ENCODE results near the gene ZNF600.

DNA sequence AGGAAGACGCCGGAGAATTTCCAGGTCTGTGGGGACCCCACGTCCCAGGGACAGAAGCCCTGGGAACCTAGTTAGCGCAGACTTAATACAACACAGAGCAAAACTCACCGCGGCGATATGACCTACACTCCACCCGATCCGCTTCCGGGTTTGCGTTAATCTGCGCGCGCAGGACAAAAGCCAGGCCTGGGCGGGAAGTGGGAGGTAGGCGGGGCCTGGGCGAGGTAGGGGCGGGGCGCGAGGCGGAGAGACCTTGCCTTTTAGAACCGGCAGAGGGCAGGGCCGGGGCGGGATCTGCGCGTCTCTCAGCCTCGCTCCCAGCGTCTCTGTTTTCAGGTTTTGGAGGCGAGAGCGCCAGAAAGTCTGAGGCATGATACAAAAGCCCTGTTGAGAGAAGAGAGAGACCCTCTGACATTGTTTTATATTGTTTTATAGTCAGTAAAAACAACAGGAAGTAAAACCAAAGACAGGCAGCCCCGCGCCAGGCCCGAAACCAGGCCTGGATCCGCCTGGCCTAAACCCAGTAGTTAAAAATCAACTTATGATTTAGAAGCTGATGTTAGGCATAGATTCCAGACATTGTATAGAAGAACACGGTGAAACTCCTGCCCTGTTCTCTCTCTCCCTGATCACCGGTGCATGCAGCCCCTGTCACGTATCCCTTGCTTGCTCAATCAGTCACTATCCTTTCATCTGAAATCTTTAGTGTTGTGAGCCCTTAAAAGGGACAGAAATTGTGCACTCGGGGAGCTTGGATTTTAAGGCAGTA lies 51.5 kb downstream of the ZNF600 start, which contains the start of gene ZNF611:
- TF ChIP-seq, protein P1, sequence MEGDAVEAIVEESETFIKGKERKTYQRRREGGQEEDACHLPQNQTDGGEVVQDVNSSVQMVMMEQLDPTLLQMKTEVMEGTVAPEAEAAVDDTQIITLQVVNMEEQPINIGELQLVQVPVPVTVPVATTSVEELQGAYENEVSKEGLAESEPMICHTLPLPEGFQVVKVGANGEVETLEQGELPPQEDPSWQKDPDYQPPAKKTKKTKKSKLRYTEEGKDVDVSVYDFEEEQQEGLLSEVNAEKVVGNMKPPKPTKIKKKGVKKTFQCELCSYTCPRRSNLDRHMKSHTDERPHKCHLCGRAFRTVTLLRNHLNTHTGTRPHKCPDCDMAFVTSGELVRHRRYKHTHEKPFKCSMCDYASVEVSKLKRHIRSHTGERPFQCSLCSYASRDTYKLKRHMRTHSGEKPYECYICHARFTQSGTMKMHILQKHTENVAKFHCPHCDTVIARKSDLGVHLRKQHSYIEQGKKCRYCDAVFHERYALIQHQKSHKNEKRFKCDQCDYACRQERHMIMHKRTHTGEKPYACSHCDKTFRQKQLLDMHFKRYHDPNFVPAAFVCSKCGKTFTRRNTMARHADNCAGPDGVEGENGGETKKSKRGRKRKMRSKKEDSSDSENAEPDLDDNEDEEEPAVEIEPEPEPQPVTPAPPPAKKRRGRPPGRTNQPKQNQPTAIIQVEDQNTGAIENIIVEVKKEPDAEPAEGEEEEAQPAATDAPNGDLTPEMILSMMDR (IDR thresholded peaks at IDR 0.05) = peak; percentile 52 to 70 (median 67)
- TF ChIP-seq POLR2AphosphoS5 (IDR thresholded peaks at IDR 0.05) = peak; percentile 93 to 96

Measured in esophagus muscularis mucosa (tissue), 3 donors.